GM23338 (cell line): Measurements from ENCODE around the gene YY2. TPM values are rescaled to one million over a fixed set of nuclear protein-coding genes. Genes with fewer than 3 reads are reported as not detected.

Experiments
- ATAC-seq: fragments of 200-7000 bp; cut with Tn5 transposase; 3 replicates; pipeline ENCODE4 v1.9.1; 2020
- DNase-seq: peaks from one replicate; pipeline ENCODE4 v3.0.0-alpha.2; 2015; ENCODE audit warnings: low spot score
- H2AFZ ChIP-seq: fragments of 200-600 bp; sonication (generic); 2 replicates; pipeline ENCODE4 v1.8.0; 2016; ENCODE audit warnings: antibody characterized with exemption, mild to moderate bottlenecking, moderate library complexity
- H3F3A ChIP-seq: fragments of 200-600 bp; sonication (generic); replicated peaks from 2 replicates; pipeline ENCODE4 v1.8.0; 2017; ENCODE audit warnings: antibody characterized with exemption, mixed run types, low read depth
- H3K27ac ChIP-seq: fragments of 200-600 bp; sonication (generic); 2 replicates; pipeline ENCODE4 v1.6.1; 2016; ENCODE audit warnings: low read depth
- H3K27me3 ChIP-seq: fragments of 200-600 bp; sonication (generic); 2 replicates; pipeline ENCODE4 v1.8.0; 2016; ENCODE audit warnings: mild to moderate bottlenecking, mixed run types, moderate library complexity; ENCODE audit not compliant: insufficient read depth
- H3K36me3 ChIP-seq: fragments of 200-600 bp; sonication (generic); 2 replicates; pipeline ENCODE4 v1.8.0; 2016; ENCODE audit warnings: mild to moderate bottlenecking; ENCODE audit not compliant: insufficient read depth
- H3K4me1 ChIP-seq: fragments of 200-600 bp; sonication (generic); 2 replicates; pipeline ENCODE4 v1.8.0; 2016; ENCODE audit warnings: mild to moderate bottlenecking, moderate library complexity; ENCODE audit not compliant: insufficient read depth
- H3K4me2 ChIP-seq: fragments of 200-600 bp; sonication (generic); 2 replicates; pipeline ENCODE4 v1.7.1; 2017; ENCODE audit warnings: mixed run types
- H3K4me3 ChIP-seq: fragments of 200-600 bp; sonication (generic); 2 replicates; pipeline ENCODE4 v1.6.1; 2016; ENCODE audit warnings: mixed run types
- H3K79me2 ChIP-seq: fragments of 200-600 bp; sonication (generic); replicated peaks from 2 replicates; pipeline ENCODE4 v1.8.0; 2017; ENCODE audit warnings: mild to moderate bottlenecking; ENCODE audit not compliant: insufficient read depth
- H3K9me2 ChIP-seq: fragments of 200-600 bp; sonication (generic); 2 replicates; pipeline ENCODE4 v1.8.0; 2017; ENCODE audit not compliant: insufficient read depth
- H4K20me1 ChIP-seq: fragments of 200-600 bp; sonication (generic); replicated peaks from 2 replicates; pipeline ENCODE4 v1.8.0; 2017; ENCODE audit warnings: mild to moderate bottlenecking; ENCODE audit not compliant: insufficient read depth
- H3K27ac Mint-ChIP-seq: 2 replicates; pipeline ENCODE4 v1.8.0; 2020; ENCODE audit warnings: inconsistent platforms, mild to moderate bottlenecking, moderate library complexity, mixed read lengths
- H3K27me3 Mint-ChIP-seq: 3 replicates; pipeline ENCODE4 v1.8.0; 2022; ENCODE audit warnings: low read depth, mild to moderate bottlenecking, moderate library complexity, mixed read lengths, inconsistent platforms; ENCODE audit not compliant: insufficient read depth, poor library complexity
- H3K36me3 Mint-ChIP-seq: 3 replicates; pipeline ENCODE4 v1.8.0; 2021; ENCODE audit warnings: low read depth, mild to moderate bottlenecking, inconsistent platforms, moderate library complexity, mixed read lengths
- H3K4me1 Mint-ChIP-seq: 3 replicates; pipeline ENCODE4 v1.8.0; 2020; ENCODE audit warnings: mild to moderate bottlenecking, inconsistent platforms, mixed read lengths
- H3K4me3 Mint-ChIP-seq: 3 replicates; pipeline ENCODE4 v1.8.0; 2021; ENCODE audit warnings: moderate library complexity, mild to moderate bottlenecking, inconsistent platforms, mixed read lengths
- H3K9me3 Mint-ChIP-seq: 3 replicates; pipeline ENCODE4 v1.8.0; 2020; ENCODE audit warnings: moderate library complexity, mild to moderate bottlenecking, inconsistent platforms, mixed read lengths
- CREB1 ChIP-seq: fragments of 250-450 bp; sonication (Bioruptor Pico); IDR thresholded peaks from 2 replicates; pipeline ENCODE4 v1.5.0; 2020; ENCODE audit warnings: low read depth, mild to moderate bottlenecking, moderate library complexity
- CTCF ChIP-seq, 2 experiments: fragments of 200-600 bp in 1 of 2; sonication (generic) in 1 of 2; conservative IDR thresholded peaks; 2 replicates each; pipeline versions ENCODE4 v1.5.1 to v1.6.1; 2016 to 2017; ENCODE audit warnings: antibody characterized with exemption in 2 of 2, low read depth in 2 of 2, mild to moderate bottlenecking in 2 of 2, moderate library complexity in 1 of 2
- ETS1 ChIP-seq: IDR thresholded peaks from 2 replicates; pipeline ENCODE4 v1.6.1; 2016; ENCODE audit warnings: antibody characterized with exemption
- EZH2 ChIP-seq: fragments of 200-600 bp; sonication (generic); IDR thresholded peaks from one replicate; pipeline ENCODE4 v1.8.0; 2017; ENCODE audit warnings: antibody characterized with exemption, mild to moderate bottlenecking, low read depth; ENCODE audit not compliant: unreplicated experiment
- EZH2phosphoT487 ChIP-seq: fragments of 200-600 bp; sonication (generic); IDR thresholded peaks from one replicate; pipeline ENCODE4 v1.8.1; 2018; ENCODE audit warnings: antibody characterized with exemption; ENCODE audit not compliant: unreplicated experiment
- JUNB ChIP-seq: IDR thresholded peaks from one replicate; pipeline ENCODE4 v1.6.1; 2016; ENCODE audit warnings: antibody characterized with exemption; ENCODE audit not compliant: unreplicated experiment
- NANOG ChIP-seq: IDR thresholded peaks from 2 replicates; pipeline ENCODE4 v1.6.1; 2016; ENCODE audit warnings: antibody characterized with exemption, borderline replicate concordance
- POLR2AphosphoS5 ChIP-seq: IDR thresholded peaks from 2 replicates; pipeline ENCODE4 v1.6.1; 2016; ENCODE audit warnings: antibody characterized with exemption, low read depth
- STAT1 ChIP-seq: IDR thresholded peaks from one replicate; pipeline ENCODE4 v1.6.1; 2016; ENCODE audit warnings: antibody characterized with exemption; ENCODE audit not compliant: unreplicated experiment
- ZNF114 ChIP-seq: fragments of 250-450 bp; sonication (Bioruptor Pico); IDR thresholded peaks from 2 replicates; pipeline ENCODE4 v1.5.0; 2020; ENCODE audit warnings: mild to moderate bottlenecking, moderate library complexity
- ZNF331 ChIP-seq: fragments of 250-450 bp; sonication (Bioruptor Pico); IDR thresholded peaks from 2 replicates; pipeline ENCODE4 v1.5.0; 2020; ENCODE audit warnings: low read depth, mild to moderate bottlenecking, moderate library complexity
- polyA plus RNA-seq: library from polyadenylated mRNA; unstranded; fragments of >200 nt; fragmentation: Nextera tagmentation; extraction: Ambion mirVana; gene quantifications from 2 replicates; pipeline ENCODE4 v1.2.1, GENCODE V29; 2016
- total RNA-seq: library from RNA; depleted of rRNA; stranded (reverse); fragments of >200 nt; shearing (Covaris generic); gene quantifications from 2 replicates; pipeline ENCODE4 v1.2.3, GENCODE V29; 2014
- TF ChIP-seq, protein P1 (sequence below): IDR thresholded peaks from one replicate; pipeline ENCODE4 v1.6.1; 2018; ENCODE audit warnings: antibody characterized with exemption; ENCODE audit not compliant: unreplicated experiment

The YY2 gene
- total and polyA plus RNA-seq, 2 experiments from 2014 or later: 1.0 to 1.3 TPM

DNA sequence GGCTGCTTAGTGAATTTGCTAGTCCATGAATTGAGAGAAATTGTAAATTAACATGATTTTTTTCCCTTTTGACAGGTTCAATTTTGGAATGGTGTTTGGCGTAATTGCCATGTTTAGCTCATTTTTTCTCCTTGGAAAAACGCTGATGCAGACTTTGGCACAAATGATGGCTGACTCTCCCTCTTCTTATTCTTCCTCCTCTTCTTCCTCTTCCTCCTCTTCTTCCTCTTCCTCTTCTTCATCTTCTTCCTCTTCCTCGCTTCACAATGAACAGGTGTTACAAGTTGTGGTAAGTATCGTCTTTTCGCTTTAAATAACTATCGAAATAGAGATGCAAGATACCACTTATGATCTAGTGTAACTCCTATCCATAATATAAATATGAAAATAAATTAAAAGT is 10.7 kb upstream of the YY2 start:
- no peak overlapping the region for H3K4me3 ChIP-seq
- no peak overlapping the region for H3K4me2 ChIP-seq
- TF ChIP-seq JUNB: no peak
- no peak for TF ChIP-seq CTCF (conservative IDR thresholded peaks at IDR 0.05; ENCODE audit: low read depth in 2 of 2)
- H3K9me2 ChIP-seq: no peaks in the 10 kb centered on the region
- no peaks in the 10 kb centered on the region for H3K9me3 Mint-ChIP-seq
- peaks cover 4% of the 10 kb centered on the region for H3K4me1 ChIP-seq
- no peaks in the 10 kb centered on the region for H3F3A ChIP-seq
- no peaks in the 10 kb centered on the region; the same call in 2 of the 3 replicates for H3K4me1 Mint-ChIP-seq
- H3K27ac Mint-ChIP-seq: no peak overlapping the region
- ATAC-seq: no peak
- peaks cover 2% of the 10 kb centered on the region for H3K27me3 Mint-ChIP-seq
- H3K36me3 Mint-ChIP-seq: peaks cover 20% of the 10 kb centered on the region
- no peaks in the 10 kb centered on the region for H3K27me3 ChIP-seq
- DNase-seq: no peak
- no peak overlapping the region for H3K27ac ChIP-seq
- no peak overlapping the region for H3K4me3 Mint-ChIP-seq
- H2AFZ ChIP-seq: no peak overlapping the region
- H3K79me2 ChIP-seq: peaks cover 10% of the 10 kb centered on the region; the same call in 1 of the 2 replicates
- no peaks in the 10 kb centered on the region for H4K20me1 ChIP-seq
- H3K36me3 ChIP-seq: no peaks in the 10 kb centered on the region

DNA sequence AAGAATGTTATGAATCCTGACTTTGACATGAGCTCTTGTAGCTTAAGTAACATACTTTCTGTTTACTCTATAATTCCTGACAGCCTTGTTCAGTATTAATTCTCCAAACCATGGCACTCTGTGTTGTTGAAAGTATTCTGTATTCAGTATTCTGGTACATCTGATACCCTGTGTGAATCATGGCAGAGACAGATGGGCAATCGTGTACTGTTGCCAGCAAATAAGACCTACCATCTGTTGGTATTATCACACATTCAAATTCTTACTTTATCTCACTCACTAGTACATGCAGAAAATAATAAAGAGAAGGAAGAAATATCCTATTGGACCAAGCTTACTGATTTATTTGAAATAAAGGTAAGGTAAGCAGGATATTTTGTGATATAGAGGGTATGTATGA is 8.4 kb upstream of the YY2 start:
- peaks cover 20% of the 10 kb centered on the region for H3K36me3 Mint-ChIP-seq
- Histone ChIP-seq H3F3A (no peaks in the 10 kb centered on the region), H2AFZ (no peak overlapping the region), H4K20me1 (no peaks in the 10 kb centered on the region), H3K79me2 (no peaks in the 10 kb centered on the region), H3K27ac (no peak overlapping the region), H3K27me3 (no peaks in the 10 kb centered on the region), H3K36me3 (no peaks in the 10 kb centered on the region), H3K4me2 (no peak overlapping the region), H3K9me2 (no peaks in the 10 kb centered on the region), H3K4me3 (no peak overlapping the region), H3K4me1 (no peaks in the 10 kb centered on the region)
- H3K27ac Mint-ChIP-seq: no peak overlapping the region
- H3K4me3 Mint-ChIP-seq: no peak overlapping the region
- H3K4me1 Mint-ChIP-seq: no peaks in the 10 kb centered on the region
- no peaks in the 10 kb centered on the region for H3K9me3 Mint-ChIP-seq
- ATAC-seq (no peak), DNase-seq (no peak)
- H3K27me3 Mint-ChIP-seq: no peaks in the 10 kb centered on the region
- no peak for TF ChIP-seq CREB1
- TF ChIP-seq ZNF331 (CRISPR knock-in tag): no peak
- TF ChIP-seq ETS1: no peak
- TF ChIP-seq EZH2: no peak
- no peak for TF ChIP-seq ZNF114 (CRISPR knock-in tag)
- TF ChIP-seq CTCF (conservative IDR thresholded peaks at IDR 0.05; ENCODE audit: low read depth in 2 of 2): no peak
- TF ChIP-seq POLR2AphosphoS5: no peak
- TF ChIP-seq, protein P1, sequence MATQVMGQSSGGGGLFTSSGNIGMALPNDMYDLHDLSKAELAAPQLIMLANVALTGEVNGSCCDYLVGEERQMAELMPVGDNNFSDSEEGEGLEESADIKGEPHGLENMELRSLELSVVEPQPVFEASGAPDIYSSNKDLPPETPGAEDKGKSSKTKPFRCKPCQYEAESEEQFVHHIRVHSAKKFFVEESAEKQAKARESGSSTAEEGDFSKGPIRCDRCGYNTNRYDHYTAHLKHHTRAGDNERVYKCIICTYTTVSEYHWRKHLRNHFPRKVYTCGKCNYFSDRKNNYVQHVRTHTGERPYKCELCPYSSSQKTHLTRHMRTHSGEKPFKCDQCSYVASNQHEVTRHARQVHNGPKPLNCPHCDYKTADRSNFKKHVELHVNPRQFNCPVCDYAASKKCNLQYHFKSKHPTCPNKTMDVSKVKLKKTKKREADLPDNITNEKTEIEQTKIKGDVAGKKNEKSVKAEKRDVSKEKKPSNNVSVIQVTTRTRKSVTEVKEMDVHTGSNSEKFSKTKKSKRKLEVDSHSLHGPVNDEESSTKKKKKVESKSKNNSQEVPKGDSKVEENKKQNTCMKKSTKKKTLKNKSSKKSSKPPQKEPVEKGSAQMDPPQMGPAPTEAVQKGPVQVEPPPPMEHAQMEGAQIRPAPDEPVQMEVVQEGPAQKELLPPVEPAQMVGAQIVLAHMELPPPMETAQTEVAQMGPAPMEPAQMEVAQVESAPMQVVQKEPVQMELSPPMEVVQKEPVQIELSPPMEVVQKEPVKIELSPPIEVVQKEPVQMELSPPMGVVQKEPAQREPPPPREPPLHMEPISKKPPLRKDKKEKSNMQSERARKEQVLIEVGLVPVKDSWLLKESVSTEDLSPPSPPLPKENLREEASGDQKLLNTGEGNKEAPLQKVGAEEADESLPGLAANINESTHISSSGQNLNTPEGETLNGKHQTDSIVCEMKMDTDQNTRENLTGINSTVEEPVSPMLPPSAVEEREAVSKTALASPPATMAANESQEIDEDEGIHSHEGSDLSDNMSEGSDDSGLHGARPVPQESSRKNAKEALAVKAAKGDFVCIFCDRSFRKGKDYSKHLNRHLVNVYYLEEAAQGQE: no peak
- TF ChIP-seq EZH2phosphoT487: no peak
- no peak for TF ChIP-seq JUNB
- TF ChIP-seq NANOG: no peak
- no peak for TF ChIP-seq STAT1
